T-helper 2 cell (primary cell): ENCODE measurements around the gene COL6A1.
"Not testable (repeated sequence)": the region's sequence is repeated elsewhere in the genome, so short reads cannot be mapped to it uniquely, and the experiment has no call there.

Source experiments
- DNase-seq, 5 experiments: peaks; one replicate each; pipeline versions ENCODE4 v3.0.0 to v3.0.0-alpha.2; 2012 to 2022

Gene COL6A1

DNA sequence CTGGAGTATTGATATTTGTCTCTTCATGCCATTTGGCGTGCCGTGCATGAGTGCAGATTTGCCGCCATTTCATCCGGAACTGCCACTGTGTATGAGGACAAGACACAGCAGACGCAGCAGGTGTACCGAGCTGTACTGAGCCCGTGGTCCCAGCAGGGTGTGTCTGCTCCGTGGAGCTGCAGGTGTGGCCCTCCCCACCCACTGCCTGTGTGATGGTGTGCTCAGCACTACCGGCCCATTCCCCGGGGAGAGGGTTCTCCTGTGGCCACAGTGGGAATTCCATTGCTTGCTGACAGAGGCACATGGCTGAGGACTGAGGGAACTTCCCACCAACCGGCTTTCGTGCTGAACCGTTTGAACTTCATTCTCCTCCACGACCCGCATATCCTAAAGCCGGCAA, 34.3 kb upstream of the COL6A1 start:
- DNase-seq, result no peak

DNA sequence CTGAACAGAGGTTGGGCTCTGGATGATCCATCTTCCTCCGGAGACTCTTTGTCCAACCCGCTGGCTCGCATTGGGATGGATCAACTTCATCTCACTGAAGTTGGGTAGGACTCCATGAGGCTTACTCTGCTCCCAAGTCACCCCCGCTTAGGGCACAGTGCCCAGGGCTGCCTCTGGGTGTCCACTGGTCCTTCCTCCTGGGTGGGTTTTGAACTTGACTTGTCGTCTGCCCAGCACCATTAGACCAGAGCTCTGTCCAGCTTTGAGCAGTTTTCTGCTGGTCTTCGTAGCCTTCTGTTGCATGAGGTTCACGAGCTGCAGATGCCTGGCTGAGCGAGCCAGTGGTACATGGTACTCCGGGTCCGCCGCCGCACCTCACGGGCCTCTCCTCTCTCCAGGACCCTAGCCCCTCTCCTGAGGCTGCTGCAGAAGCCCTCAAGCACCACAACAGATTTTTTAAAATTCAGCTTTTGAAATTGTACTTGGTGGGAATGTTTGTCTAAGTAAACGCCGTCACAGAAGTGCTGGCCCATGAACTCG, 33.8 kb upstream of the COL6A1 start:
- no peak for DNase-seq

DNA sequence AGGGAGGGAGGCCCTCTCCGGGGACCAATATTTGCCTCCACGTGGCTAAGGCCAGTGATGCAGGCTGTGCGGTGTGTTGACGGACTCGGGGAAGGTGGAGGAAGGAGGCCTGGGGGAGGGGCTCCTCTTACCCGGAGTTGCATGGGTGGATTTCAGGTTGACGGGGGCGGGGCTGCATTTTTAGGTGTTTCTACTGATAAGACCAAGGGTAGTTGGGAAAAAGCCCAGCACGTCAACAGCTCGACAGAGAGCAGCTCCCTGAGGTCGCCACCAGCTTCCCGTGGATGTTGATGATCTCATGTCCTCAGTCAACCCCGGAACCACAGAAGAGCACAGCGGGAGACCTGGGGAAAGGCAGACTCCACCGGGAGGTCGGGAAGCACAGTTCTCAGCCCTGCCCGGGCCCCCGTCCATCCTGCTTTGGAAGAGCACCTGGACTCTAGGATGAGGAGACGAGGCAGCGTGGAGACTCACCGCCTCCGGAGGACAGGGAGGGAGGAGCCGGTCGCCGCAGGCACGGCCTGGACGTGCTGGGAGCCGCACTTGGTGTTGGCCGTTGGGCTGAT, 32.9 kb upstream of the COL6A1 start:
- no peak for DNase-seq

DNA sequence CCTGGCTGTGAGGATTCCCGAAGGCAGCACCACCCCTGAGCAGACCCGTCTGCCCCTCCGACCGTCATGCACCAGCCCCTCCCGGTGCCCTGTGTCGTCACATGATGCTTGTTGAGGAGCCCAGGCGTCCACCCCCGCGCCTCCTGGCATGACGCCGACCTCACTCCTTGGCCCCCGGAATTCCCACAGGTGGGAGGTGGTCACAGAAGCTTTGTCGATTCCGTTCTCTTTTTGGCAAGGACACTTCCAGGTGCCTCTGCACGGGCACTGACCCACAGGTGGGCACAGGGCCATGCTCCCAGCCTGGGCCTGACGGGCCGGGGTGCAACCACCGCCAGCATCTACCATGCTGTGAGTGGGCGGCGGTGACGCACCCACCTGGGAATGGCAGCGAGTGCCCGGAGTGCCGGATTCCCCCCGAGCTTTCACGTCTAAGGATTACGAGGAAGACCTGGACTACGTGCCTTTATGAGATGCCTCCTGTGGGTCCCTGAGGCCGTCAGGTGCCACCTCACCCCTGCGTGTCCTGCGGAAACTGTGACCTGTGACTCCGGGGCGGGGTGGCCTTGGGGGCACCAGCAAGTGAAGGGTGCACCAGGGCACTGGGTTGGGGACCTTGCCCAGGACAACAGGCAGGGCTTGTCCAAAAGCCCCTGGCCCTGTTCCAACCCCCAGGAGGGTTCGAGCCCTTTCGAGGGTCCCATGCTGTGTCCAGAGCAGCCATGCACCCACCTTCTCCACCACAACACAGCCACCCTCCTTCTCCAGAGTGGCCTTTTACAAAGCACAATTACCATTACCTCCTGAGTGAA, 31.4 kb upstream of the COL6A1 start:
- no peak for DNase-seq

DNA sequence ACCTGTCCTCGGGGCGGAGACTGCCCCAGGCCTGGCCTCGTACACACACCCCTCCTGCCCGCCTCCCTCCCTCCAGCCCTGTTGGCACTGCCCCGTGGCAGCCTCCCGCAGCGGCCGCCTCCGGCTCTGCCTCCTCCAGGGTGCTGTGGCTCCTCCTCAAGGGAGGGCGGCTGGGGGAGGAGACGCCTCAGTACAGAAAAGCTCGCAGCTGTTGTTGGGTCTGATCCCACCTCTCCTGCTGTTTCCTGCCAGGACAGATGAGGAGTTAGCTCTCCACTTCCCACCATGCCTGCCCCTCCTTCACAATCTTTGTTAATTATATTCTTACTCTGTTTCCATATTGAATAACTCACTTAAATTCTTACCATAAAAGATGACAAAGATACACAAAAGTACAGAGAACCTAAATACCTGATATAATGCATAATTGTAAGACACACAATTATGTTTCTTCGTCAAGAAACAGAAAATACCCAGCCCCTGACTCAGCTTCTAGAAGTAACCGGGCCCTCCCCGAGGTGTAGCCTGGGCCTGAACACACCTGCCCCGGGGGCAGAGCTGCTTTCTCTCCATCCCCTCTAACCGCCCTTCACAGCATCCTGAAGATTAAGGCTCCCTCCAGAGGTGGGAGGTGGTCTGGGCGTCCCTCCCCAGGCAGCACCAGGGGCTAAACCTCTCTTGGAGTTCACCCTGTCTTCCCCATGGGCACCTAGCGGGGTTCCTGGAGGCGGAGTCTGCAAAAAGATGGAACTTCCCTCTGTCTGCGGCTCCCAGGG, 30.6 kb upstream of the COL6A1 start:
- no peak for DNase-seq

DNA sequence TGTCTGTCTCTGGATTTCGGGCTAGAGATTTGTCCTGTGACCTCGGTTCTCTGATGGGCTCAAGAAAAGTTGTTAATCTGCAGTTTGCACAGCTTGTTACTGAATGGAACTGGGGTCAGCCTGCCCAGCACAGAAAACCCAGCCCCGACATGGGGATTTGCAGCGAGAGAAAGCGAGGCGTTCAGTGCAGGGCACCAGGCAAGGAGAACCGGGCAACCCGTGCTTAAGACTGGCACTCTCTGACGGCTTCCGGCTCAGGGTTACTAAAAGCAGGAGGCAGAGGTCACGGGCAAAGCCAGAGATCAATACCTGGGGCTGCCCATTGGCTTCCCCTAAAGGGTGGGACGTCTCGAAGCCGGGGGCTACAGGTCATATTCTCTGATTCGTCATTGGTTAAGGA, 29.9 kb upstream of the COL6A1 start:
- no peak for DNase-seq

DNA sequence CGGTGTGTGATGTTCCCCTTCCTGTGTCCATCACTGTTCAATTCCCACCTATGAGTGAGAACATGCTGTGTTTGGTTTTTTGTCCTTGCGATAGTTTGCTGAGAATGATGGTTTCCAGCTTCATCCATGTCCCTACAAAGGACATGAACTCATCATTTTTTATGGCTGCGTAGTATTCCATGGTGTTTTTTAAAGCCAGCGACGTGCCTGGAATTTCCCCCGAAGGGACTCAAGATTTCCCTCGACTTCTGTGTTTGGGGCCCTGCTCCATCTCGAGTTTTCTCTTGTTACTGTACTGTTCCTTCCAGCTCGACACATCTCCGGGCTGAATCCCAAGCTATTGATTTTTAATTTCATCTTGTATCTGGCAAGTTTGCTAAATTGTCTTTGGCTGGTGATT, 29.0 kb upstream of the COL6A1 start:
- DNase-seq, result not testable (repeated sequence)

DNA sequence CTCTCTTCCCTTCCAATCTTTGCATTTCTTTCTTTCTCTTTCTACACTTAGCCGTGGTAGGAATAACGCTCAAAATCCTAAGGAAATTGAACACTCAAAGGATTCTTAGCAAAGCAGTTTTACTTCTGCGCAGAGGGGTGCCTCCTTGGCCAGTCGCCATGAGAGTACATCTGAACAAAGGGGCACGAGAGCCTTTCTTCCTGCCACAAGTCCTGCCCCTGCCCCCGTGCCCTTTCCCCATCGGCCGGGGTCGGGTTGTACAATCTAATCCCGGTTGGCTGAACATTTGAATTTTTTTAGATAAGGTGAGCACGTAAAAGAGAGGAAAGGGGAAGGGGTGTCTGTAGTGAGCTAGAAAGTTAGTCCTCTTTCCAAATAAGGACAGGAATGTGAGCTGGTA, 28.6 kb upstream of the COL6A1 start:
- no peak for DNase-seq

DNA sequence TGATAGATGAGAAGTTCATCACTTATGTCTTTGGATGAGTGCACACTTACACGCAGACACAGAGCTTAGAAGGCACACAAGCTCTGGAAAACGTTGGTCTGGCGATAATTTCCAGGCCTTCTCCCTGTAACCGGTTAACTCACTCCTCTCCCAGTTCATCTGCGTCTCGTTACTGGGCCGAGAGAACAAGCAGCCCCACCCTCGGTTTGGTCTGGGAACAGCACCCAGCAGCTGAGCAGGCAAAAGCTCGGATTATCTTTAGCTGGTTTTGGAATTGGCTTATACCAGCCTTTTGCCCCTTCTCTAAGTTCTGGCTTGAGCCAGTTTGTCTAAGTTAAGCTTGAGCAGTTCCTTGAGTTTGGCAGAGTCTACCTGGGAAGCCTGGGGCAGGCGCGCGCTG, 27.3 kb upstream of the COL6A1 start:
- no peak for DNase-seq

DNA sequence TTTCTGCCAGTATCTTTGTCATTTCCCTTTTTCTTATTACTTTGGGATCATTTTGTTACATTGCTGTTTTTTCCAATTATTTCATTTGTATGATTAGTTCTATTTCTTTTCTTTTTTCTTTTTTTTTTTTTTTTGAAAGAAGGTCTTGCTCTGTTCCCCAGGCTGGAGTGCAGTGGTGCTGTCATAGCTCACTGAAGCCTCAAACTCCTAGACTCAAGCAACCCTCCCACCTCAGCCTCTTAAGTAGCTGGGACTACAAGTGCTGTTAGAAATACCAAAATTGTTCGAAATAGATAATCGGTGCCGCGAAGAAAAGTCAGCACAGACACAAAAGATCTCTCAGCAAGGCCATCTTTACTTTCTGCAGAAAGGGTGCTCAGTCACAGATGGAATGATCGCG, 26.6 kb upstream of the COL6A1 start:
- DNase-seq, result no peak

DNA sequence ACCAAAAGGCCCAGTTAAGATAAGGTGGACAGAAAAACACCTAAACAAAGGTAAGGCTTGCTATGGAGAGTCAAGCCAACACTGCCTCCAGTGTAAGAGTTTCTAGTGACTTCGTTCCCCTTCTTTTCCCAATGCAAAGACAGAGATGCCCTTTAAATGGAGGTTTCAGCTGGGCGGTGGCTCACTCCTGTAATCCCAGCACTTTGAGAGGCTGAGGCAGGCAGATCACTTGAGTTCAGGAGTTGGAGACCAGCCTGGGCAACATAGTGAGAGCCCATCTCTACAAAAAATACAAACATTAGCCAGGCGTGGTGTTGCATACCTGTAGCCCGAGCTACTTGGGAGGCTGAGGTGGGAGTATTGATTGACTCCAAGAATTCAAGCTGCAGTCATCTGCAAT, 24.0 kb upstream of the COL6A1 start:
- DNase-seq, result no peak

DNA sequence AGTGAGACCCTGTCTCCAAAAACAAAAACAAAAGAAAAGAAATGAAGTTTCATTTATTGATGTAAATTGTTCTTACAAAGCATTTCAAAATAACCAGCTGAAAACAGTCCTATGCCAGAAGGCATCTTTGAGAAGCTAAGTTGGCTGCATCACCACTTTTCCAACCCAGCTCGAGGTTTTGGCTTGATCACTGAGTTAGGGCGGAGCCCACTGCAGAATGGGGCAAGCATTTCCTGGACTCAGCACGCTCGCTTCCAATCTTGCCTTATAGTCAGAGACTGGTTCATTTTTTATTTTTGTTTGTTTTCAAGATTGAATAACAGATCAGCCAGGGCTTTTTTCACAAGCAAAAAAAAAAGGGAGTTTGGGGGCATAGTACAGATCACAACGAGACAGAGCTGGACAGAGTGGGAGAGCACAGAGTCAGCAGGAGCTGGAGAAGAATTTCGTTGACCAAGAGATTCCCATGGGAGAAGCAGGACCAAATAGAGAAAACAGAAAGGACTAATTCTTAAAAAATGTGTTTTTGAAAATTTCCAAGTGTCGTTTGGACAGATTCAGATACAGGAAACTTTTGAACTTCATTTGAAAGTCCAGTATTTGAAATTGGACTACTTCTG, 23.5 kb upstream of the COL6A1 start:
- DNase-seq, result no peak

DNA sequence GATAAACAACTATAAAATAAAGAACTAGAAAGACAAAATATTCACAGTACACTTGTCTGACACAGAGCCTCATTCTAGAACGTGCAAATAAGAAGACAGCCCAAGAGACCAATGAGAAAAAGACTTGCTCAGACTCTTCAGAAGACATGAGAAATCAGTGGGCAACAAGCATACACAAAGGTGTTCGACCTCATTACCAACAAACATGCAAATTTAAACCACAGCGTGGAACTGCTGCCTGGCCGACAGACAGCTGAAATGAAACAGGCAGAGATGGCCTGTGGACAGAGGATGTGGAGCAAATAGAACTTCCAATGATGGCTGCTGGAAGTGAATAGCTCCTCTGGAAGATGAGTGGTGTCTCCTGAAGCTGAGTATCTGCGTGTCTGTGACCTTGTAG, 22.4 kb upstream of the COL6A1 start:
- DNase-seq, result no peak

DNA sequence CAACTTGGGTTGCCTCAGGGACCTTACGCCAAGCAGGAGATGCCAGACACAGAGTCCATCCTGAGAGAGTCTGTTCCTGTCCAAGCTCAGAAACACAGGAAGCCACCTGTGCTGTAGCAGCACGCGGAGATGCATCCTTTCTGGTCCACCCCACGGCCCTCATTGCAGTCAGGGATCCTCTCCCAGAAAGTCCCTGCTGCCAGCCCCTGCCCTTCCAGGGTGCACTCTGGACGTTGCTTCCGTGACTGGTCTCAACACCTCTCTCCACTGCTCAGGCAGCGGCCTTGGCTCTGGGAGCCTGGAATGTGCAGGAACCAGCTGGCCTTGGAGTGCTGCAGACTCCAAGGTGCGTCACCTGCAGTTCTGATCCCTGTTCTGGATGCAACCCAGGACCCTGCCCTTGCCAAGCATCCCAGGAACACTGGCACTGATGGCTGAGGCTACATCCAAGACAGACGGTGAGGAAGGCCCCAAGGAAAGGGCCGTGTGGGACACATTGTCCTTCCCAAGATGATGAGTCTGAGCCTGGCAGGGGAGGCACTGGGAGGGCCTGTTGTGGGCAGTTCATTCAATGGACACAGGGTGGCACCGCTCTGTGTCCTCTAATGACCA, 21.7 kb upstream of the COL6A1 start:
- no peak for DNase-seq

DNA sequence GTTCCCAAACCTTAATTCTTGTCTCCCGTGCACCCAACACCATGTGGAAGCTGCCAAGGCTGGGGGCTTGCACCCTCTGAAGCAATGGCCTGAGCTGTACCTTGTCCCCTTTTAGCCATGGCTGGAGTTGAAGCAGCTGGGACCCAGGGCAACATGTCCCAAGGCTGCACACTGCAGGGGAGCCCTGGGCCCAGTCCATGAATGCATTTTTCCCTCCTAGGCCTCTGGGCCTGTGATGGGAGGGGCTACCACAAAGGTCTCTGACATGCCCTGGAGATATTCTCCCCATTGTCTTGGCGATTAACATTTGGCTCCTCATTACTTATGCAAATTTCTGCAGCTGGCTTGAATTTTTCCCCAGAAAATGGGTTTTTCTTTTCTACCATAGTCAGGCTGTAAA, 20.2 kb upstream of the COL6A1 start:
- not testable (repeated sequence) for DNase-seq

DNA sequence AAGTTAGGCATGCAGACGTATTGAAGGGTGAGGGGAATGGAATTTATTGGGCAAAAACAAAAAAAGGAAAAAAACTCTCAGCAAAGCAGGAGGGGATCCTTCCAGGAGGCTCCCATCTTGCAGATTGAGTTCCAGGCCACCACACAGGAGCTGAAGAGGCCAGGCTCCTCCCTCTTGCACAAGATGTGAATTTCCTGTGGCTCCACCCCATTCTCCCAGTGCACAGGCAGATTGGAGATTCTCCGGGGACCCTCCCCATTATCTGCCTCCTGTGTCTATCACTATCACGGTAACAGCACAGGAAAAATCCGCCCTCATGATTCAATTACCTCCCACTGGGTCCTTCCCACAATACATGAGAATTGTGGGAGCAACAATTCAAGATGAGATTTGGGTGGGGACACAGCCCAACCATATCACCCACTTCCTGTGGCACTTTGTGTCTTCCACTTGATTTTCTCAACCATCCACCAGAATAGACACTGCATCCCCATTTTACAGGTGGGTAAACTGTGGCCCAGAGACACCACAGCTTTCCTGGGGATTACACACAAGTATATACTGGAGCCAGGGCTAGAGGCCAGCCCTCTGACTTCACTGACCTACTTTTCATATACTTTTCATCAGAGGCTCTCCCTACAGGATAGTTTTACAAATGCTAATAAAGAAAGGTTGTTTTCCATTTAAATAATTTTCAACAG, 18.9 kb upstream of the COL6A1 start:
- no peak for DNase-seq

DNA sequence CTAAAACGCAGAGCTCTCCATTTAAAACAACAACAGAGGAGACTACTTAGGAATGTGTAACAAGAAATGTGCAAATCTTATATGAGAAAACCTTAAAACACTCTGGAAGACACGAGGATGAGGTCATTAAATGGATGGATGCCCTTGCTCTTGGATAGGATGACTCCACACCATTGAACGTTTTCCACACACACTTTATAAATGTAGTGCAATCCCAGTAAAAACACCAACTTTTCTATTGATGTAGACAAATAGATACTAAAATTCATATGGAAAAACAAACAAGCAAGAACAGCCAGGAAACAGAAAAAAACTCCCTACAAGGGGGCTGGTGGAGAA, 18.4 kb upstream of the COL6A1 start:
- no peak for DNase-seq

DNA sequence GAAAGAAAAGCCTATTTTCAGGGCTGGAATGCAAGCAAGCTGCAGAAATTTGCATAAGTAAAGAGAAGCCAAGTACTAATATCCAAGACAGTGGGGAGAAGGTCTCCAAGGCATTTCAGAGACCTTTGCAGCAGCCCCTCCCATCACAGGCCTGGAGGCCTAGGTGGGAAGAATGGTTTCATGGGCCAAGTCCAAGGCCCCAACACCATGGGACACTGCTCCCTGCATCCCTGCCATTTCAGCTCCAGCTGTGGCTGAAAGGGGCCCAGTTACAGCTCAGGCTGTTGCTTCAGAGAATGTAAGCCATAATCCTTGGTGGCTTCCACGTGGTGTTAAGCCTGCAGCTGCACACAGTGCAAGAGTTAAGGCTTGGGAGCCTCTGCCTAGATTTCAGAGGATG, 16.9 kb upstream of the COL6A1 start:
- no peak for DNase-seq

DNA sequence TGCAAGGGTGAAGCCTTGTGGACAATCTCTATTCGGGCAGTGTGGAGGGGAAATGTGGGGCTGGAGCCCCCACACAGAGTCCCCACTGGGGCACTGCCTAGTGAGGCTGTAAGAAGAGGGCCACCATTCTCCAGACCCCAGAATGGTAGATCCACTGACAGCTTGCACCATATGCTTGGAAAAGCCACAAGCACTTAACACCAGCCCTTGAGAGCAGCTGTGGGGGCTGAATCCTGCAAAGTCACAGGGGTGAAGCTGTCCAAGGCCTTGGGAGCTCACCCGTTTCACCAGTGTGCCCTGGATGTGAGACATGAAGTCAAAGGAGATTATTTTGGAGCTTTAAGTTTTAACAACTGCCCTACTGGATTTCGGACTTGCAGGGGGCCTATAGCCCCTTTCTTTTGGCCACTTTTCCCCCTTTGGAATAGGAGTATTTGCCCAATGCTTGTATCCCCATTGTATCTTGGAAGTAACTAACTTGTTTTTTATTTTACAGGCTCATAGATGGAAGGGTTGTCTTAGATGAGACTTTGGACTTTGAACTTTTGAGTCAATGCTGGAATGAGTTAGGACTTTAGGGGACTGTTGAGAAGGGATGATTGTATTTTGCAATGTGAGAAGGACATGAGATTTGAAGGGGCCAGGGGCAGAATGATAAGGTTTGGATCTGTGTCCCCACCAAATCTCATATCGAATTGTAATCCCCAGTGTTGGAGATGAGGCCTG, 16.3 kb upstream of the COL6A1 start:
- no peak for DNase-seq

DNA sequence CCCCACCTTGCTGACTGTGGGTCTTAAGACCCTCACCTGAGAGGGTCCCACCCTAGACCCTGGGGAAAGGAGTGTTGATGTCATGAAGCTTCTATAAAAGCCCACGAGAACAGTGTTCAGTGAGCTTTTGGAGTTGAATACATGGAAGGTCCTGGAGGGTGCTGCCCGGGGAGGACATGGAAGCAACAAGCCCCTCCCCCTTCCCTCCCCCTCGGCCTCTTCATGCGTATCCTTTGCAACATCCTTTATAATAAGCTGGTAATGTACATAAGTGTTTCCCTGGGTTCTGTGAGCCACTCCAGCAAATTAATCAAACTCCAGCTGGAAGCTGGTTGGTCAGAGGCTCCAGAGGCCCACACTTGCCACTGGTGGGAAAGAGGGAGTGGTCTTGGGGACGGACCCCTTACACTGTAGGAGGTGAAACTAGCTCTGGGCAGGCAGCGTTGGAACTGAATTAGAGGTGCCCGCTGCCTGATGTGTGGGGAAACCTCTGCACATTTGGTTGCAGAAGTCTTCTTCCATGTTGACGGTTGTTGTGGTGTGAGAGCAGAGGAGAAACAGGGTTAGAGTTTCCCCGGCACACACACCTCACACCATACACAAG, 14.7 kb upstream of the COL6A1 start:
- no peak for DNase-seq
